ENCODE measurements around the gene ADAM21. TPM values are rescaled to one million over a fixed set of nuclear protein-coding genes. Genes with fewer than 3 reads are reported as not detected.

The ADAM21 gene
- total and polyA plus RNA-seq, 2 of the 13 experiments (the other 11 are each of a cell fraction or from before 2014, with no cell fraction given): 0.03 to 0.07 TPM

- Histone ChIP-seq H3K4me1 (ENCODE audit: insufficient read depth, low read length) (peaks cover 37% of the 10 kb centered on the region), H3K4me3 (replicated peaks in 1 of 3; ENCODE audit: insufficient read depth in 1 of 3, low read depth in 2 of 3, low read length in 3 of 3) (peak within 1 kb of the TSS; percentile 79 to 83 (median 81)), H3K27ac (ENCODE audit: extremely low read length, insufficient read depth, low read length) (peak within 1 kb of the TSS; percentile 71), H3K9me3 (ENCODE audit: low read length) (no peaks in the 10 kb centered on the region), H4K20me1 (ENCODE audit: insufficient read depth, low read length) (no peaks in the 10 kb centered on the region), H3K79me2 (ENCODE audit: insufficient read depth, low read length) (peaks cover 21% of the 10 kb centered on the region), H3K27me3 (ENCODE audit: control insufficient read depth in 1 of 2, insufficient read depth in 2 of 2, low read length in 2 of 2) (no peaks in the 10 kb centered on the region; a peak in 1 of 5 replicates), H3K36me3 (replicated peaks in 1 of 2; ENCODE audit: control insufficient read depth in 1 of 2, insufficient read depth in 2 of 2, low read length in 2 of 2) (0 out of 5 replicates have a peak, but pooled peaks cover 0 to 7% of the 10 kb centered on the region in 2 experiments), H3K4me2 (ENCODE audit: low read depth, low read length) (peak within 1 kb of the TSS; percentile 81), H3K9ac (ENCODE audit: insufficient read depth, low read depth, low read length) (peak within 1 kb of the TSS; percentile 78), H2AFZ (ENCODE audit: low read length) (peak within 1 kb of the TSS; percentile 92)
- ATAC-seq (peak; percentile 99), FAIRE-seq (peak; percentile 78), DNase-seq (ENCODE audit: low spot score) (peak; percentile 76)
- intact Hi-C loops (cut with micrococcal nuclease; ENCODE audit: unreplicated experiment): no loop called here
- POLR2A ChIA-PET: no interaction called here
- CTCF ChIA-PET (ENCODE audit: low intra/inter-chr PET ratio, low total read pairs): no interaction called here
- under 1% methylated on average over 19 of the region's 22 CpGs for WGBS (ENCODE audit: low lambda C conversion rate)
- BruUV-seq (replicated peaks): no TSS peak
- in situ Hi-C loops (cut with HindIII; ENCODE audit: extremely low pct_ligation_motif_present, low pct_unique_long_range_greater_than_20kb): no loop called here
- TF ChIP-seq ZNF607 (CRISPR knock-in tag; IDR thresholded peaks at IDR 0.05; ENCODE audit: borderline replicate concordance) (0 out of 2 replicates have a peak, but pooled peaks have one; percentile 33), HDAC1 (CRISPR knock-in tag; IDR thresholded peaks at IDR 0.05) (peak; percentile 74), ZBTB14 (CRISPR knock-in tag; IDR thresholded peaks at IDR 0.05) (no peak), PITX1 (CRISPR knock-in tag; IDR thresholded peaks at IDR 0.05) (0 out of 2 replicates have a peak, but pooled peaks have one; percentile 39), KLF12 (CRISPR knock-in tag; IDR thresholded peaks at IDR 0.05; ENCODE audit: borderline replicate concordance) (0 out of 2 replicates have a peak, but pooled peaks have one; percentile 36), ZNF275 (CRISPR knock-in tag; IDR thresholded peaks at IDR 0.05; ENCODE audit: borderline replicate concordance) (no peak; the same call in 1 of the 2 replicates), KMT2B (CRISPR knock-in tag; IDR thresholded peaks at IDR 0.05) (peak; percentile 99), ZNF10 (CRISPR knock-in tag; IDR thresholded peaks at IDR 0.05; ENCODE audit: borderline replicate concordance, low read depth) (no peak), HNRNPL (IDR thresholded peaks at IDR 0.05; ENCODE audit: low read depth, low read length) (no peak), ZNF619 (CRISPR knock-in tag; IDR thresholded peaks at IDR 0.05) (no peak), IKZF1 (IDR thresholded peaks at IDR 0.05) (no peak), TEAD2 (CRISPR knock-in tag; IDR thresholded peaks at IDR 0.05) (no peak), DR1 (CRISPR knock-in tag; IDR thresholded peaks at IDR 0.05) (no peak), HOXA3 (CRISPR knock-in tag; IDR thresholded peaks at IDR 0.05) (peak; percentile 40; the same call in 1 of the 2 replicates), NCOA1 (CRISPR knock-in tag; IDR thresholded peaks at IDR 0.05) (no peak), ZNF264 (CRISPR knock-in tag; IDR thresholded peaks at IDR 0.05) (no peak), ZNF83 (CRISPR knock-in tag; IDR thresholded peaks at IDR 0.05; ENCODE audit: borderline replicate concordance) (no peak), THRA (CRISPR knock-in tag; IDR thresholded peaks at IDR 0.05; ENCODE audit: borderline replicate concordance) (peak; percentile 2; the same call in 1 of the 2 replicates), ZNF574 (CRISPR knock-in tag; IDR thresholded peaks at IDR 0.05) (peak; percentile 90)
These were observed 35.1 kb upstream of the ADAM21 start, which contains the start of gene SYNJ2BP for GRCh38 chr14:70416725-70417349. TSS of gene SYNJ2BP (minus strand) at chr14:70417090. CDS start at chr14:70416963, 127 bp downstream.

Measured in HepG2 (cell line).